Loucy (cell line): Measurements from ENCODE around the gene SUPT3H.
"Not testable (repeated sequence)": the region's sequence is repeated elsewhere in the genome, so short reads cannot be mapped to it uniquely, and the experiment has no call there.

ENCODE experiments used
- H2AFZ ChIP-seq: fragments of 200-600 bp; sonication (generic); 2 replicates; pipeline ENCODE4 v1.6.0; 2016; ENCODE audit warnings: antibody characterized with exemption, mild to moderate bottlenecking, low read length, moderate library complexity
- H3F3A ChIP-seq: fragments of 200-600 bp; 2 replicates; pipeline ENCODE4 v1.6.0; 2016; ENCODE audit warnings: antibody characterized with exemption, low read depth, mild to moderate bottlenecking
- H3K27me3 ChIP-seq: fragments of 200-600 bp; sonication (generic); 2 replicates; pipeline ENCODE4 v1.6.1; 2014; ENCODE audit warnings: low read length, mild to moderate bottlenecking; ENCODE audit not compliant: insufficient read depth, poor library complexity, severe bottlenecking
- H3K36me3 ChIP-seq: fragments of 200-600 bp; sonication (generic); 2 replicates; pipeline ENCODE4 v1.6.1; 2016; ENCODE audit warnings: low read length; ENCODE audit not compliant: insufficient read depth
- H3K4me1 ChIP-seq: fragments of 200-600 bp; sonication (generic); 2 replicates; pipeline ENCODE4 v1.5.1; 2014; ENCODE audit warnings: low read length, mild to moderate bottlenecking; ENCODE audit not compliant: insufficient read depth, poor library complexity, severe bottlenecking
- H3K4me2 ChIP-seq: fragments of 200-600 bp; sonication (generic); 2 replicates; pipeline ENCODE4 v1.6.0; 2014; ENCODE audit warnings: antibody characterized with exemption, low read length, low read depth, mild to moderate bottlenecking; ENCODE audit not compliant: poor library complexity, severe bottlenecking
- H3K4me3 ChIP-seq: fragments of 200-600 bp; sonication (generic); 2 replicates; pipeline ENCODE4 v1.5.1; 2014; ENCODE audit warnings: low read length, mild to moderate bottlenecking, mixed read lengths; ENCODE audit not compliant: poor library complexity, severe bottlenecking
- H3K79me2 ChIP-seq: fragments of 200-600 bp; sonication (generic); 2 replicates; pipeline ENCODE4 v1.6.1; 2014; ENCODE audit warnings: low read length; ENCODE audit not compliant: insufficient read depth
- H3K9ac ChIP-seq: fragments of 200-600 bp; sonication (generic); 2 replicates; pipeline ENCODE4 v1.6.0; 2014; ENCODE audit warnings: mild to moderate bottlenecking, low read depth, low read length, moderate library complexity; ENCODE audit not compliant: poor library complexity, severe bottlenecking
- H3K9me2 ChIP-seq: fragments of 200-600 bp; sonication (generic); replicated peaks from 2 replicates; pipeline ENCODE4 v1.6.1; 2016; ENCODE audit warnings: low read depth, low read length, mixed read lengths
- H3K9me3 ChIP-seq: fragments of 200-600 bp; sonication (generic); 2 replicates; pipeline ENCODE4 v1.6.1; 2014; ENCODE audit warnings: mild to moderate bottlenecking, antibody characterized with exemption, low read length, low read depth; ENCODE audit not compliant: insufficient read depth
- H4K20me1 ChIP-seq: fragments of 200-600 bp; sonication (generic); 2 replicates; pipeline ENCODE4 v1.6.0; 2014; ENCODE audit warnings: antibody characterized with exemption, low read length, mild to moderate bottlenecking; ENCODE audit not compliant: insufficient read depth, poor library complexity, severe bottlenecking
- EZH2phosphoT487 ChIP-seq: fragments of 200-600 bp; IDR thresholded peaks from 2 replicates; pipeline ENCODE4 v1.6.1; 2018; ENCODE audit warnings: antibody characterized with exemption, mild to moderate bottlenecking, moderate library complexity, borderline replicate concordance
- TF ChIP-seq, protein P1 (sequence below): fragments of 200-600 bp; sonication (generic); conservative IDR thresholded peaks from 2 replicates; pipeline ENCODE4 v1.5.1; 2014; ENCODE audit warnings: mild to moderate bottlenecking, antibody characterized with exemption, low read length

SUPT3H gene

DNA sequence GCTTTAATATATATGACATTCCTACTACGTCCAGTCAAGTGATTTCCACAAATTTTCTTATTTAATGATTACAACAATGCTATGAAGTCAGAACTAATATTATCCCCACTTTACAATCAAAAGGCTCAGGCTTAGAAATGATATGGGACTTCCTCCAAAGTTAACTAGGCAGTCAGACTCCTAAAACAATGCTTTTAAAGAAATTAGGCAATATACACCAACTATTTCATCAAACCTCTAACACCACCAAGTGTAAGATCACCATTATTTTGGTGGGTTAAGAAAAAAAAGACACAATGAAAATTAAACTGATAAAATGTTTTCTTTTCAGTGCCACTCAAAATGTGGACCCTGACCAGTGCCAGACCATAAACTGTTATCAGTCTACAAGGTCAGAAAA is 305.7 kb downstream of the SUPT3H start:
- Histone ChIP-seq H3K9me3 (no peaks in the 10 kb centered on the region), H3K36me3 (no peaks in the 10 kb centered on the region), H3K4me2 (no peak overlapping the region), H4K20me1 (no peaks in the 10 kb centered on the region), H3K27me3 (no peaks in the 10 kb centered on the region), H3K9me2 (no peaks in the 10 kb centered on the region), H3K4me3 (no peak overlapping the region), H3K4me1 (peaks cover 50% of the 10 kb centered on the region), H2AFZ (no peak overlapping the region), H3K79me2 (no peaks in the 10 kb centered on the region), H3F3A (no peaks in the 10 kb centered on the region), H3K9ac (no peak overlapping the region)
- TF ChIP-seq, protein P1, sequence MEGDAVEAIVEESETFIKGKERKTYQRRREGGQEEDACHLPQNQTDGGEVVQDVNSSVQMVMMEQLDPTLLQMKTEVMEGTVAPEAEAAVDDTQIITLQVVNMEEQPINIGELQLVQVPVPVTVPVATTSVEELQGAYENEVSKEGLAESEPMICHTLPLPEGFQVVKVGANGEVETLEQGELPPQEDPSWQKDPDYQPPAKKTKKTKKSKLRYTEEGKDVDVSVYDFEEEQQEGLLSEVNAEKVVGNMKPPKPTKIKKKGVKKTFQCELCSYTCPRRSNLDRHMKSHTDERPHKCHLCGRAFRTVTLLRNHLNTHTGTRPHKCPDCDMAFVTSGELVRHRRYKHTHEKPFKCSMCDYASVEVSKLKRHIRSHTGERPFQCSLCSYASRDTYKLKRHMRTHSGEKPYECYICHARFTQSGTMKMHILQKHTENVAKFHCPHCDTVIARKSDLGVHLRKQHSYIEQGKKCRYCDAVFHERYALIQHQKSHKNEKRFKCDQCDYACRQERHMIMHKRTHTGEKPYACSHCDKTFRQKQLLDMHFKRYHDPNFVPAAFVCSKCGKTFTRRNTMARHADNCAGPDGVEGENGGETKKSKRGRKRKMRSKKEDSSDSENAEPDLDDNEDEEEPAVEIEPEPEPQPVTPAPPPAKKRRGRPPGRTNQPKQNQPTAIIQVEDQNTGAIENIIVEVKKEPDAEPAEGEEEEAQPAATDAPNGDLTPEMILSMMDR, result no peak
- no peak for TF ChIP-seq EZH2phosphoT487

- Histone ChIP-seq H3K4me2 (no peak overlapping the region), H3K9me2 (no peaks in the 10 kb centered on the region), H2AFZ (no peak overlapping the region), H3K9me3 (no peaks in the 10 kb centered on the region), H3K4me1 (peaks cover 29% of the 10 kb centered on the region), H3K27me3 (no peaks in the 10 kb centered on the region), H4K20me1 (no peaks in the 10 kb centered on the region), H3F3A (no peaks in the 10 kb centered on the region), H3K9ac (no peak overlapping the region), H3K36me3 (no peaks in the 10 kb centered on the region), H3K79me2 (no peaks in the 10 kb centered on the region), H3K4me3 (no peak overlapping the region)
- no peak for TF ChIP-seq EZH2phosphoT487
- TF ChIP-seq, protein P1, result no peak
Measured at GRCh38 chr6:45069091-45069490, 308.6 kb downstream of the SUPT3H start.

- not testable (repeated sequence) for H3K4me2 ChIP-seq, H3K9me3 ChIP-seq, H3F3A ChIP-seq
Measured at GRCh38 chr6:45067446-45067845, 310.3 kb downstream of the SUPT3H start.

DNA sequence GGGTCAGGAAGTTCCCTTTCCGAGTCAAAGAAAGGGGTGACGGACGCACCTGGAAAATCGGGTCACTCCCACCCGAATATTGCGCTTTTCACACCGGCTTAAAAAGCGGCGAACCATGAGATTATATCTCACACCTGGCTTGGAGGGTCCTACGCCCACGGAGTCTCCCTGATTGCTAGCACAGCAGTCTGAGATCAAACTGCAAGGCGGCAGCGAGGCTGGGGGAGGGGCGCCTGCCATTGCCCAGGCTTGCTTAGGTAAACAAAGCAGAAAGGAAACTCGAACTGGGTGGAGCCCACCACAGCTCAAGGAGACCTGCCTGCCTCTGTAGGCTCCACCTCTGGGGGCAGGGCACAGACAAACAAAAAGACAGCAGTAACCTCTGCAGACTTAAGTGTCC is 315.1 kb downstream of the SUPT3H start:
- H3K9ac ChIP-seq, H3K4me2 ChIP-seq, H2AFZ ChIP-seq, H3K4me3 ChIP-seq, H3K4me1 ChIP-seq, H3K27me3 ChIP-seq, H3K79me2 ChIP-seq, H3K9me3 ChIP-seq, H3K9me2 ChIP-seq, H3F3A ChIP-seq, H3K36me3 ChIP-seq, H4K20me1 ChIP-seq: not testable (repeated sequence)

More at GRCh38 chr6:45067446-45067845, 310.3 kb downstream of the SUPT3H start:
- H3K36me3 ChIP-seq, H3K79me2 ChIP-seq, H3K9ac ChIP-seq, H2AFZ ChIP-seq, H4K20me1 ChIP-seq, H3K27me3 ChIP-seq, H3K4me3 ChIP-seq, H3K9me2 ChIP-seq: not testable (repeated sequence)
- H3K4me1 ChIP-seq, result peaks cover 13% of the 10 kb centered on the region
